Panc1 (cell line): Measurements from ENCODE around the gene MYO1E. TPM values are rescaled to one million over a fixed set of nuclear protein-coding genes. Genes with fewer than 3 reads are reported as not detected.

Source experiments
- ATAC-seq: fragments of 200-7000 bp; cut with Tn5 transposase; 2 replicates; pipeline ENCODE4 v1.9.1; 2020; ENCODE audit warnings: mild to moderate bottlenecking, moderate library complexity
- BruUV-seq: library from RNA; stranded (reverse); fragments of 400-500 nt; replicated peaks from 2 replicates; lab custom pipeline; 2021; lab: Mats Ljungman, UMichigan
- CTCF ChIA-PET: fragments of 300-600 bp; sonication (Branson Sonifier 250); formaldehyde crosslinking; loops from one replicate; lab custom pipeline; 2022; ENCODE audit warnings: antibody characterized with exemption; lab: Charles Lee
- POLR2A ChIA-PET: fragments of 300-600 bp; sonication (Branson Sonifier 250); formaldehyde crosslinking; loops from one replicate; lab custom pipeline; 2022; ENCODE audit warnings: antibody characterized with exemption; lab: Charles Lee
- DNase-seq: peaks from one replicate; pipeline ENCODE4 v3.0.0-alpha.2; 2010; ENCODE audit warnings: low read depth, low spot score
- H3K27ac ChIP-seq: 2 replicates; pipeline ENCODE4 v1.5.1; 2011; ENCODE audit warnings: mild to moderate bottlenecking, low read length, inconsistent platforms
- H3K27me3 ChIP-seq: fragments of 200-500 bp; sonication (Bioruptor generic); 2 replicates; pipeline ENCODE4 v1.6.0; 2014; ENCODE audit warnings: low read length, inconsistent platforms; ENCODE audit not compliant: control insufficient read depth, insufficient read depth
- H3K36me3 ChIP-seq: fragments of 200-500 bp; sonication (Bioruptor generic); 2 replicates; pipeline ENCODE4 v1.5.1; 2014; ENCODE audit warnings: inconsistent platforms, mild to moderate bottlenecking, low read length, moderate library complexity; ENCODE audit not compliant: control insufficient read depth, insufficient read depth
- H3K4me1 ChIP-seq: 2 replicates; pipeline ENCODE4 v1.5.1; 2011; ENCODE audit warnings: inconsistent platforms, mild to moderate bottlenecking, low read length, moderate library complexity; ENCODE audit not compliant: control insufficient read depth, insufficient read depth
- H3K4me3 ChIP-seq, 2 experiments: 2 replicates each; pipeline ENCODE4 v1.5.1; 2011 to 2012; ENCODE audit warnings: low read depth in 2 of 2, low read length in 2 of 2, mild to moderate bottlenecking in 2 of 2, inconsistent platforms in 1 of 2, moderate library complexity in 1 of 2
- H3K9me3 ChIP-seq: fragments of 200-500 bp; sonication (Bioruptor generic); 2 replicates; pipeline ENCODE4 v1.5.1; 2014; ENCODE audit warnings: low read depth, mild to moderate bottlenecking, inconsistent platforms, low read length, moderate library complexity; ENCODE audit not compliant: control insufficient read depth, insufficient read depth
- POLR2AphosphoS5 ChIP-seq: IDR thresholded peaks from 2 replicates; pipeline ENCODE4 v1.6.1; 2012; ENCODE audit warnings: mild to moderate bottlenecking, low read depth, low read length, moderate library complexity
- REST ChIP-seq, 2 experiments: IDR thresholded peaks; 2 replicates each; pipeline ENCODE4 v1.6.1; 2011 to 2012; ENCODE audit warnings: low read depth in 2 of 2, control low read depth in 1 of 2, low read length in 1 of 2, mild to moderate bottlenecking in 1 of 2, moderate library complexity in 1 of 2; ENCODE audit not compliant: insufficient read depth in 1 of 2
- SIN3A ChIP-seq: IDR thresholded peaks from 2 replicates; pipeline ENCODE4 v1.6.1; 2012; ENCODE audit warnings: low read depth, mild to moderate bottlenecking, low read length, moderate library complexity, borderline replicate concordance; ENCODE audit not compliant: insufficient read depth
- TCF7L2 ChIP-seq: IDR thresholded peaks from 2 replicates; pipeline ENCODE4 v1.6.1; 2011; ENCODE audit warnings: mild to moderate bottlenecking, low read depth, low read length, inconsistent platforms
- in situ Hi-C: cut with HindIII; loops from 2 replicates; pipeline ENCODE4 v1.10.0; 2016; ENCODE audit warnings: low sequenced_read_pairs, low pct_unique_long_range_greater_than_20kb
- intact Hi-C: fragments of 100-400 bp; cut with micrococcal nuclease; formaldehyde crosslinking; loops from one replicate; pipeline ENCODE4 v1.10.0; 2022; ENCODE audit not compliant: unreplicated experiment
- total RNA-seq: library from RNA; stranded (reverse); gene quantifications from one replicate; pipeline ENCODE4 v1.2.1, GENCODE V29; 2021; ENCODE audit not compliant: unreplicated experiment
- TF ChIP-seq, protein P1 (sequence below): fragments of 450-650 bp; IDR thresholded peaks from 2 replicates; pipeline ENCODE4 v1.5.1; 2017; ENCODE audit warnings: mild to moderate bottlenecking

MYO1E gene
- total RNA-seq, 1 experiment from 2014 or later = 161 TPM

DNA sequence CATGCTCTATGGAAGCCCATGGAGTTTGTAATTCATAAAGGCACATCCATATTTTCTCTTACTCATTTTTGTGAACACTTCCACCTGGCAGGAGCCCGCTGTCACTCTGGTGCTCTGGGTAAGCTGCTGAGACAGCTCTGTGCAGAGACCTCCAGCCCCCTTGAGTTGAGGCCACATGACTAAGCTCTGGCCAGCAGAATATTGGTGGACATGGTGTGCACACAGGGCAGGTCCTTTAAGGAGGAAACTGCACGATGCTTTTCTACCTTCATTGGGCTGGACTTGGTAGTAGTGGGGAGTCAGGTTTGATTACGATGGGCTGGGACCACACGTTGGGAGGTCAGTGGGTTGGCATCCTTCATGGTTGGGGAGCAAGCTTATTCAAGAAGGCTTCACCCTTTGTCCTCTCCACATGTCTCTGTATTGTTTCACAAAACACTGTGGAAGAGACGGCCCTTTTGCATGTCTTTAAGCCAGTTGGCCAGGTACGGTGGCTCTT, 238.7 kb downstream of the MYO1E start:
- ChIA-PET CTCF (interaction anchor here (0.6 kb wide), 1 partner anchor 51 kb away, joined by 4 read pairs; no protein-coding TSS in a partner anchor), POLR2A (no interaction called here)
- in situ Hi-C loops (no loop called here), intact Hi-C loops (no loop called here)
- H3K27ac ChIP-seq = no peak overlapping the region
- no peak overlapping the region for H3K4me3 ChIP-seq
- DNase-seq (no peak), ATAC-seq (no peak)
- H3K27me3 ChIP-seq = no peaks in the 10 kb centered on the region
- H3K4me1 ChIP-seq = no peaks in the 10 kb centered on the region
- H3K36me3 ChIP-seq = peaks cover 17% of the 10 kb centered on the region
- TF ChIP-seq TCF7L2 = no peak
- TF ChIP-seq, protein P1, sequence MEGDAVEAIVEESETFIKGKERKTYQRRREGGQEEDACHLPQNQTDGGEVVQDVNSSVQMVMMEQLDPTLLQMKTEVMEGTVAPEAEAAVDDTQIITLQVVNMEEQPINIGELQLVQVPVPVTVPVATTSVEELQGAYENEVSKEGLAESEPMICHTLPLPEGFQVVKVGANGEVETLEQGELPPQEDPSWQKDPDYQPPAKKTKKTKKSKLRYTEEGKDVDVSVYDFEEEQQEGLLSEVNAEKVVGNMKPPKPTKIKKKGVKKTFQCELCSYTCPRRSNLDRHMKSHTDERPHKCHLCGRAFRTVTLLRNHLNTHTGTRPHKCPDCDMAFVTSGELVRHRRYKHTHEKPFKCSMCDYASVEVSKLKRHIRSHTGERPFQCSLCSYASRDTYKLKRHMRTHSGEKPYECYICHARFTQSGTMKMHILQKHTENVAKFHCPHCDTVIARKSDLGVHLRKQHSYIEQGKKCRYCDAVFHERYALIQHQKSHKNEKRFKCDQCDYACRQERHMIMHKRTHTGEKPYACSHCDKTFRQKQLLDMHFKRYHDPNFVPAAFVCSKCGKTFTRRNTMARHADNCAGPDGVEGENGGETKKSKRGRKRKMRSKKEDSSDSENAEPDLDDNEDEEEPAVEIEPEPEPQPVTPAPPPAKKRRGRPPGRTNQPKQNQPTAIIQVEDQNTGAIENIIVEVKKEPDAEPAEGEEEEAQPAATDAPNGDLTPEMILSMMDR = no peak
- TF ChIP-seq REST (IDR thresholded peaks at IDR 0.05; ENCODE audit: insufficient read depth in 1 of 2, low read depth in 2 of 2, low read length in 1 of 2) = no peak
- TF ChIP-seq SIN3A = no peak
- TF ChIP-seq POLR2AphosphoS5 = no peak
- no TSS peak for BruUV-seq
- no peaks in the 10 kb centered on the region; the same call in 1 of the 2 replicates for H3K9me3 ChIP-seq

- ATAC-seq = no peak
- DNase-seq = no peak
- ChIA-PET POLR2A (no interaction called here), CTCF (no interaction called here)
- no peaks in the 10 kb centered on the region for H3K27me3 ChIP-seq
- no peak overlapping the region for H3K4me3 ChIP-seq
- H3K4me1 ChIP-seq = no peaks in the 10 kb centered on the region
- H3K9me3 ChIP-seq = no peaks in the 10 kb centered on the region; the same call in 1 of the 2 replicates
- H3K36me3 ChIP-seq = peaks cover 17% of the 10 kb centered on the region
- H3K27ac ChIP-seq = no peak overlapping the region
- in situ Hi-C loops (no loop called here), intact Hi-C loops (no loop called here)
- BruUV-seq = no TSS peak
- TF ChIP-seq REST (IDR thresholded peaks at IDR 0.05; ENCODE audit: insufficient read depth in 1 of 2, low read depth in 2 of 2, low read length in 1 of 2) (no peak), POLR2AphosphoS5 (no peak), SIN3A (no peak), TCF7L2 (no peak)
- TF ChIP-seq, protein P1 = no peak
Measured at GRCh38 chr15:59131969-59132562, 240.6 kb downstream of the MYO1E start.
